Chondrocyte (in vitro differentiated cells): ENCODE data around the gene CRTC2. TPM values are rescaled to one million over a fixed set of nuclear protein-coding genes. Genes with fewer than 3 reads are reported as not detected.
A peak's percentile ranks its signal among the peaks of the same experiment; 100 is the strongest.

Experiments used
- DNase-seq: peaks from one replicate; pipeline ENCODE4 v3.0.0; 2021; ENCODE audit warnings: mixed read lengths, low spot score
- H3K27ac Mint-ChIP-seq: one replicate; pipeline ENCODE4 v1.8.0; 2021; ENCODE audit warnings: mild to moderate bottlenecking, moderate library complexity, mixed read lengths; ENCODE audit not compliant: unreplicated experiment
- H3K27me3 Mint-ChIP-seq: 2 replicates; pipeline ENCODE4 v1.8.0; 2021; ENCODE audit warnings: low read depth, mixed read lengths
- H3K36me3 Mint-ChIP-seq: 2 replicates; pipeline ENCODE4 v1.8.0; 2021; ENCODE audit warnings: low read depth, mixed read lengths
- H3K4me1 Mint-ChIP-seq: 2 replicates; pipeline ENCODE4 v1.8.0; 2021; ENCODE audit warnings: low read depth, mild to moderate bottlenecking, mixed read lengths
- H3K4me3 Mint-ChIP-seq: one replicate; pipeline ENCODE4 v1.8.0; 2021; ENCODE audit warnings: mild to moderate bottlenecking, moderate library complexity, mixed read lengths; ENCODE audit not compliant: unreplicated experiment
- H3K9me3 Mint-ChIP-seq: 2 replicates; pipeline ENCODE4 v1.8.0; 2021; ENCODE audit warnings: low read depth, mixed read lengths
- total RNA-seq: library from RNA; stranded (reverse); gene quantifications from 3 replicates; pipeline ENCODE4 v1.2.1, GENCODE V29; 2021
- TF ChIP-seq, protein P1 (sequence below): fragments of 200-600 bp; sonication (generic); IDR thresholded peaks from 2 replicates; pipeline ENCODE4 v1.5.0; 2021; ENCODE audit warnings: antibody characterized with exemption, mild to moderate bottlenecking, moderate library complexity

CRTC2 gene
- total RNA-seq, 1 donor from 2014 or later, result 24.2 TPM

DNA sequence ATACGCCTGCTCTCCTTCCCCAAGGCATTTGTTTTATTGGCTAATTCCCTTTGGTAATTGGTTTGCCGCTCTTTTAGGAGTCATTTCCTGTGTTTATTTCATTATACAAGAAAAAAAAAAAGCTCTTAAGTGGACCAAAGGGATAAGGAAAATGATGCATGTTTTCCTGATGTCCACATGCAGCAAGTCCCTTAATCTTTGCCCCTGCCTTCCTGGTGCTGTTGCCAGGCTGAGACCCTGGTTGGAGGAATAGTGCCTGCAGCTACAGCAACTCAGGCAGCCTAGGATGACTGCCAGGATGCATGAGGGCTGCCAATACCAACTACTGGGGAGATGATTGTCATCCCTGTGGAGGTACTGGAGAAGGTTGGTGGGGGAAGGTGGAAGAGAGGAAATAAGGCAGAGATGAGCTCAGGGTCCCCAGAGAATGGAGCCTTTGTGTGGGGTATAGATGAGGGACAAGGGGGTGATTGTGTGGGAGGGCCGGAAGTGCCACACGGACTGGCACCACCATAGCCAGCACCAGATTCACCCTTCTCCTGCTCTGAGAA lies 29.5 kb downstream of the CRTC2 start:
- DNase-seq, result no peak
- TF ChIP-seq, protein P1, sequence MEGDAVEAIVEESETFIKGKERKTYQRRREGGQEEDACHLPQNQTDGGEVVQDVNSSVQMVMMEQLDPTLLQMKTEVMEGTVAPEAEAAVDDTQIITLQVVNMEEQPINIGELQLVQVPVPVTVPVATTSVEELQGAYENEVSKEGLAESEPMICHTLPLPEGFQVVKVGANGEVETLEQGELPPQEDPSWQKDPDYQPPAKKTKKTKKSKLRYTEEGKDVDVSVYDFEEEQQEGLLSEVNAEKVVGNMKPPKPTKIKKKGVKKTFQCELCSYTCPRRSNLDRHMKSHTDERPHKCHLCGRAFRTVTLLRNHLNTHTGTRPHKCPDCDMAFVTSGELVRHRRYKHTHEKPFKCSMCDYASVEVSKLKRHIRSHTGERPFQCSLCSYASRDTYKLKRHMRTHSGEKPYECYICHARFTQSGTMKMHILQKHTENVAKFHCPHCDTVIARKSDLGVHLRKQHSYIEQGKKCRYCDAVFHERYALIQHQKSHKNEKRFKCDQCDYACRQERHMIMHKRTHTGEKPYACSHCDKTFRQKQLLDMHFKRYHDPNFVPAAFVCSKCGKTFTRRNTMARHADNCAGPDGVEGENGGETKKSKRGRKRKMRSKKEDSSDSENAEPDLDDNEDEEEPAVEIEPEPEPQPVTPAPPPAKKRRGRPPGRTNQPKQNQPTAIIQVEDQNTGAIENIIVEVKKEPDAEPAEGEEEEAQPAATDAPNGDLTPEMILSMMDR, result no peak
- Mint-ChIP-seq H3K27me3 (no peaks in the 10 kb centered on the region), H3K4me3 (no peak overlapping the region), H3K9me3 (no peaks in the 10 kb centered on the region), H3K4me1 (peaks cover 12% of the 10 kb centered on the region), H3K27ac (peak overlapping the region; percentile 74), H3K36me3 (peaks cover 3% of the 10 kb centered on the region)

DNA sequence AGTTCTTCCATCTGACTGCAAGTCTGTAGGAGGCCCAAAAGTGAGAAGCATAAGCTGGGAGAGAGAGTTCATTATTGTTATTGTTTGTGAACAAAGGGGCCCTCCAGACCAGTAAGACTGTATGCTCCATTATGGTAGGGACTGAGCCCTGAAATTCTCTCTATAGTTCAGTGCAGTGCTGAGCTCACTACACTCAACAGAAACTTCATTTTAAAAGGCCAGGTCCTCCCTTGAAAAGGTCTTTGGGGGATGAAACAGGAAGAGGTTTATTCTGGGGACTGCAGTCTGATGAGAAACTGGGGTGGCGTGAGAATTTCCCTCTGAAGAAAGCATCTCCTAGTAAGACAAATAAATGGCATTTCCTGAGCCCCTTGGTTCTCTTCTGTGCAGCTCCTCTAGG lies 30.2 kb downstream of the CRTC2 start:
- Mint-ChIP-seq H3K4me1 (peaks cover 17% of the 10 kb centered on the region), H3K27me3 (no peaks in the 10 kb centered on the region), H3K36me3 (peaks cover 1% of the 10 kb centered on the region), H3K4me3 (no peak overlapping the region), H3K9me3 (no peaks in the 10 kb centered on the region), H3K27ac (peak overlapping the region; percentile 9)
- TF ChIP-seq, protein P1, result no peak
- no peak for DNase-seq

DNA sequence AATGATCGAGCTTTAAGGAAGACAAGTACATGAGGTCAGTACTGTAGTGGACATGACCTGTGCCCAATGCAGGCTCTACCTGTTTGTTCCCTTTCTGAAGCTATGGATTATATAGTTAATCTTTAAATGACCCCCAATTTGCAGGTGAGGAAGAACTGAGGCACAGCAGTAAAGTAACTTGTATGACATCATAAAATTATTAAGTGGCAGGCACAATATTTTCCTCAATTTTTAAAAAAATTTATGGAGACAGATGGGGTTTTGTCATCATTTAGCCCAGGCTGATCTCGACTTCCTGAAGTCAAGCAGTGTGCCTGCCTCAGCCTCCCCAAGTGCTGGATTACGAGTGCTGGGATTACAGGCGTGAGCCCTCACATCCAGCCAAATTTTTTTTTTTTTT lies 32.0 kb downstream of the CRTC2 start:
- Mint-ChIP-seq H3K4me3 (no peak overlapping the region), H3K36me3 (no peaks in the 10 kb centered on the region), H3K4me1 (peaks cover 20% of the 10 kb centered on the region), H3K27me3 (no peaks in the 10 kb centered on the region), H3K27ac (no peak overlapping the region), H3K9me3 (no peaks in the 10 kb centered on the region)
- TF ChIP-seq, protein P1, result no peak
- no peak for DNase-seq

DNA sequence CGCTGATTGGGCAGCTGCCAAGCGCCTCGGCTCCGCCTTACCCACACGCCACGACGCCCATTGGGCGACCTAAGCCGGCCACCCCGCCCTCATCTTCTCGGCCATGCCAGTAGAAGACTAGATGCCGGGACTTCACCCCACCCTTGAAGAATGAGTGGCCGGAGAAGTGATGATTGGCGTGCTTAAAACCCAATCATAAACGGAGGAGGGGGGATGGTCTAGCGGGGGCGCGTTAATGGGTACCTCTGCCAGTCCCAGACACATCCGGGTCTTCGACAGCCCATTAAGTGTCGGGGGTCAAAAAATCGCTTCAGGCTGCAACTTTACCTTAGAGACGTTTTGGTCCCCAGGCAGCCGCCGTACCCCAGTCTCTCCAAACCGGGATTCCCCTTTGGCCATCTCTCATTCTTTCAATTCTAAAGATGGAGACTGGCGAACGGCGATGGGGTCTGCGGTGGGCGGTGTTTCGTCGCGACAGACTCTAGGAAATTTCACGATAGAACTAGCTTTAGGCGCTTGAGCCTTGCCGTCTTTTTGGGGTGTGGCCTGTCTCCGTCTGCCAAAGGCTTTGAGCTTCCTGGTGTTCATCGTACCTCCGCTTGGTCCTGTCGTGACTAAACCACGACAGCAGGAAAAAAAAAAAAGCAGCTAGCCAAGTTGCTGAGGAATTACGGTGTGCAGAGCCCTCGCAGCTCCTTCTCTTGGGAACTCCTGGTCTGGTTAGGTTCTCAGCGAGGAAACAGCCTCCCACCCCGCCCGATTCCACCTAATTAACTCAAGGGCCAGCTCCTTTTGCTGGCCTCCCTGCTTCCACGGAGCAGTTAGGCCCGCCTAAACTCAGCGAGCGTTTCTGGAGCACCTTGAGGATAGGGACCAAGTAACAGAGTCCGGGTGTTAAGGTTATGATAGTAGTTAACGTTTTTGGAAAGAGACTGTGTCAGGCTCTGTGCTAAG lies 35.2 kb downstream of the CRTC2 start, which contains the start of gene GATAD2B:
Gene GATAD2B (minus strand): TSS at position 1 of the 954 bp plus-strand sequence. CDS start 94,625 bp downstream, outside the sequence.
- Mint-ChIP-seq H3K27me3 (no peaks in the 10 kb centered on the region), H3K36me3 (no peaks in the 10 kb centered on the region), H3K9me3 (no peaks in the 10 kb centered on the region), H3K4me1 (peaks cover 37% of the 10 kb centered on the region), H3K4me3 (peak within 1 kb of the TSS; percentile 94), H3K27ac (peak within 1 kb of the TSS; percentile 97)
- DNase-seq, result peak; percentile 99
- TF ChIP-seq, protein P1, result no peak
